H9 (cell line): ENCODE results near the gene CADPS. TPM values are rescaled to one million over a fixed set of nuclear protein-coding genes. Genes with fewer than 3 reads are reported as not detected.

Experiments used
- DNase-seq: peaks from one replicate; pipeline ENCODE4 v3.0.0-alpha.2; 2017
- H2AFZ ChIP-seq: one replicate; pipeline ENCODE4 v1.6.1; 2013; ENCODE audit warnings: mild to moderate bottlenecking, low read length, control low read depth, moderate library complexity
- H2AK5ac ChIP-seq: 2 replicates; pipeline ENCODE4 v1.6.1; 2013; ENCODE audit warnings: low read length, control low read depth, mixed read lengths; ENCODE audit not compliant: insufficient read length
- H2BK120ac ChIP-seq: one replicate; pipeline ENCODE4 v1.6.1; 2013; ENCODE audit warnings: low read depth, mild to moderate bottlenecking, low read length, control low read depth, inconsistent platforms; ENCODE audit not compliant: poor library complexity, severe bottlenecking
- H2BK12ac ChIP-seq: 2 replicates; pipeline ENCODE4 v1.6.1; 2013; ENCODE audit warnings: low read length, control low read depth, mixed read lengths, low read depth; ENCODE audit not compliant: insufficient read length
- H2BK15ac ChIP-seq: 2 replicates; pipeline ENCODE4 v1.6.1; 2013; ENCODE audit warnings: low read depth, low read length, control low read depth
- H2BK20ac ChIP-seq: one replicate; pipeline ENCODE4 v1.6.1; 2013; ENCODE audit warnings: low read depth, mild to moderate bottlenecking, low read length, control low read depth, inconsistent platforms; ENCODE audit not compliant: poor library complexity, severe bottlenecking
- H2BK5ac ChIP-seq: 2 replicates; pipeline ENCODE4 v1.6.1; 2013; ENCODE audit warnings: low read length, control low read depth, mixed read lengths; ENCODE audit not compliant: insufficient read length
- H3K14ac ChIP-seq: 2 replicates; pipeline ENCODE4 v1.6.1; 2013; ENCODE audit warnings: low read length, control low read depth; ENCODE audit not compliant: insufficient read depth
- H3K18ac ChIP-seq: 2 replicates; pipeline ENCODE4 v1.6.1; 2013; ENCODE audit warnings: low read depth, mild to moderate bottlenecking, mixed read lengths, low read length, control low read depth; ENCODE audit not compliant: insufficient read length
- H3K23ac ChIP-seq: 2 replicates; pipeline ENCODE4 v1.6.1; 2013; ENCODE audit warnings: low read length, control low read depth, mixed read lengths, low read depth; ENCODE audit not compliant: insufficient read length
- H3K23me2 ChIP-seq: 2 replicates; pipeline ENCODE4 v1.6.1; 2013; ENCODE audit warnings: low read depth, mild to moderate bottlenecking, mixed read lengths, low read length, control low read depth; ENCODE audit not compliant: insufficient read length, poor library complexity, severe bottlenecking
- H3K27ac ChIP-seq: 2 replicates; pipeline ENCODE4 v1.5.1; 2013; ENCODE audit warnings: low read length, control low read depth, mixed read lengths, low read depth; ENCODE audit not compliant: insufficient read length
- H3K27me3 ChIP-seq: 2 replicates; pipeline ENCODE4 v1.6.1; 2013; ENCODE audit warnings: low read length, control low read depth, inconsistent platforms; ENCODE audit not compliant: insufficient read depth
- H3K4ac ChIP-seq: 2 replicates; pipeline ENCODE4 v1.6.1; 2013; ENCODE audit warnings: low read depth, mild to moderate bottlenecking, control low read depth, inconsistent platforms, low read length, moderate library complexity
- H3K4me1 ChIP-seq: 2 replicates; pipeline ENCODE4 v1.6.1; 2013; ENCODE audit warnings: low read length, control low read depth, inconsistent platforms; ENCODE audit not compliant: insufficient read depth
- H3K4me2 ChIP-seq: 2 replicates; pipeline ENCODE4 v1.6.1; 2013; ENCODE audit warnings: low read length, control low read depth, mixed read lengths; ENCODE audit not compliant: insufficient read length, insufficient read depth
- H3K56ac ChIP-seq: 2 replicates; pipeline ENCODE4 v1.6.1; 2013; ENCODE audit warnings: low read depth, mild to moderate bottlenecking, mixed read lengths, low read length, control low read depth; ENCODE audit not compliant: insufficient read length
- H3K79me1 ChIP-seq: 2 replicates; pipeline ENCODE4 v1.6.1; 2013; ENCODE audit warnings: low read depth, mild to moderate bottlenecking, moderate library complexity, low read length, control low read depth, inconsistent platforms; ENCODE audit not compliant: insufficient read depth, poor library complexity, severe bottlenecking
- H3K79me2 ChIP-seq: 2 replicates; pipeline ENCODE4 v1.6.1; 2013; ENCODE audit warnings: low read length, control low read depth, inconsistent platforms; ENCODE audit not compliant: insufficient read depth
- H3K9ac ChIP-seq: 2 replicates; pipeline ENCODE4 v1.6.1; 2013; ENCODE audit warnings: low read length, control low read depth, mixed read lengths; ENCODE audit not compliant: insufficient read length; ENCODE audit errors: extremely low read depth
- H3K9me3 ChIP-seq: one replicate; pipeline ENCODE4 v1.6.1; 2013; ENCODE audit warnings: low read depth, low read length, inconsistent platforms; ENCODE audit not compliant: control insufficient read depth
- H3T11ph ChIP-seq: one replicate; pipeline ENCODE4 v1.6.1; 2013; ENCODE audit warnings: mild to moderate bottlenecking, low read length, control low read depth, inconsistent platforms
- H4K20me1 ChIP-seq: one replicate; pipeline ENCODE4 v1.6.1; 2013; ENCODE audit not compliant: control insufficient read depth, insufficient read length, insufficient read depth
- H4K5ac ChIP-seq: 2 replicates; pipeline ENCODE4 v1.6.1; 2013; ENCODE audit warnings: low read depth, mild to moderate bottlenecking, mixed read lengths, low read length, control low read depth; ENCODE audit not compliant: insufficient read length
- H4K8ac ChIP-seq: replicated peaks from 2 replicates; pipeline ENCODE4 v1.6.1; 2013; ENCODE audit warnings: low read length, control low read depth, mixed read lengths, low read depth; ENCODE audit not compliant: insufficient read length
- H4K91ac ChIP-seq: 2 replicates; pipeline ENCODE4 v1.6.1; 2013; ENCODE audit warnings: low read depth, mild to moderate bottlenecking, moderate library complexity, mixed read lengths, low read length, control low read depth; ENCODE audit not compliant: insufficient read length
- H3K27ac Mint-ChIP-seq, 3 experiments: 2 replicates in 2 of 3; 3 replicates in 1 of 3; pipeline ENCODE4 v1.8.0; 2020 to 2021; ENCODE audit warnings: mixed read lengths in 3 of 3, mild to moderate bottlenecking in 1 of 3, moderate library complexity in 1 of 3
- H3K27me3 Mint-ChIP-seq: 2 replicates; pipeline ENCODE4 v1.8.0; 2021; ENCODE audit warnings: low read depth, mild to moderate bottlenecking, moderate library complexity, mixed read lengths
- H3K36me3 Mint-ChIP-seq, 3 experiments: 2 replicates in 2 of 3; 3 replicates in 1 of 3; pipeline ENCODE4 v1.8.0; 2020 to 2021; ENCODE audit warnings: low read depth in 3 of 3, mixed read lengths in 3 of 3; ENCODE audit not compliant: insufficient read depth in 1 of 3
- H3K4me1 Mint-ChIP-seq, 2 experiments: 2 replicates each; pipeline ENCODE4 v1.8.0; 2020; ENCODE audit warnings: mixed read lengths in 2 of 2
- H3K4me3 Mint-ChIP-seq, 2 experiments: 2 replicates in 1 of 2; 3 replicates in 1 of 2; pipeline ENCODE4 v1.8.0; 2020 to 2021; ENCODE audit warnings: mild to moderate bottlenecking in 2 of 2, mixed read lengths in 2 of 2, moderate library complexity in 1 of 2
- H3K9me3 Mint-ChIP-seq, 2 experiments: 2 replicates in 1 of 2; 3 replicates in 1 of 2; pipeline ENCODE4 v1.8.0; 2020; ENCODE audit warnings: mild to moderate bottlenecking in 2 of 2, mixed read lengths in 2 of 2, moderate library complexity in 1 of 2
- CTCF ChIP-seq: fragments of 200-600 bp; sonication (generic); conservative IDR thresholded peaks from 3 replicates; pipeline ENCODE4 v1.8.0; 2021; ENCODE audit warnings: antibody characterized with exemption, mild to moderate bottlenecking
- WGBS: extraction: QIAGEN DNeasy Blood & Tissue Kit; methylation state at CpG from one replicate; pipeline ENCODE4 v1.1.7; 2013; ENCODE audit warnings: missing lambda C conversion rate, low lambda C conversion rate, mixed read lengths; ENCODE audit not compliant: insufficient read length; ENCODE audit errors: extremely low coverage; 5-methylcytosine and 5-hydroxymethylcytosine counted together
- total RNA-seq: library from RNA; stranded (reverse); gene quantifications from 2 replicates; pipeline ENCODE4 v1.2.1, GENCODE V29; 2021

The CADPS gene
- total RNA-seq, 1 experiment from 2014 or later = 6.6 TPM

GRCh38 chr3:62882676-62883200 lies 7.5 kb upstream of the CADPS start:
- no CpG with 5 or more reads among the region's 4 CpGs for WGBS
- no peaks in the 10 kb centered on the region for H3K23me2 ChIP-seq

More at GRCh38 chr3:62882676-62883200, 7.5 kb upstream of the CADPS start:
- no peaks in the 10 kb centered on the region for H4K20me1 ChIP-seq
- H2BK5ac ChIP-seq = no peak overlapping the region
- no peaks in the 10 kb centered on the region for H3K9me3 ChIP-seq
- H2AFZ ChIP-seq = no peak overlapping the region
- H4K8ac ChIP-seq = no peak overlapping the region
- no peak for DNase-seq
- H3K36me3 Mint-ChIP-seq = peaks cover 0 to 2% (median 0%) of the 10 kb centered on the region in 3 experiments; a peak in 1 of 7 replicates
- H3K18ac ChIP-seq = no peak overlapping the region
- H3K79me1 ChIP-seq = no peaks in the 10 kb centered on the region
- H3K14ac ChIP-seq = no peak overlapping the region
- no peaks in the 10 kb centered on the region for H3K27me3 ChIP-seq
- H3K27ac ChIP-seq = no peak overlapping the region
- no peak overlapping the region for H3K23ac ChIP-seq
- H3K4me1 Mint-ChIP-seq = peaks cover 47 to 62% of the 10 kb centered on the region in 2 experiments
- H3K79me2 ChIP-seq = no peaks in the 10 kb centered on the region
- no peak overlapping the region for H4K5ac ChIP-seq
- H3K4ac ChIP-seq = no peak overlapping the region
- H3K9me3 Mint-ChIP-seq = no peaks in the 10 kb centered on the region
- no peak overlapping the region for H2AK5ac ChIP-seq
- no peak overlapping the region for H3K27ac Mint-ChIP-seq
- peaks cover 3% of the 10 kb centered on the region; the same call in 1 of the 2 replicates for H3K4me1 ChIP-seq
- no peak overlapping the region for H2BK120ac ChIP-seq
- no peak overlapping the region for H3K9ac ChIP-seq
- H3K27me3 Mint-ChIP-seq = no peaks in the 10 kb centered on the region
- no peak overlapping the region for H2BK20ac ChIP-seq
- H2BK15ac ChIP-seq = no peak overlapping the region
- no peak overlapping the region for H2BK12ac ChIP-seq
- H3K4me2 ChIP-seq = no peak overlapping the region
- no peak overlapping the region for H3T11ph ChIP-seq
- TF ChIP-seq CTCF = no peak
- H4K91ac ChIP-seq = no peak overlapping the region
- H3K4me3 Mint-ChIP-seq = no peak overlapping the region
- no peak overlapping the region for H3K56ac ChIP-seq
